Measurements from ENCODE around the gene EP300.

Gene EP300

GRCh38 chr22:41116342-41116741, 23.9 kb downstream of the EP300 start:
- H3K9ac ChIP-seq = no peak overlapping the region
- H3K4me3 ChIP-seq (IDR thresholded peaks at IDR 0.05; ENCODE audit: insufficient read depth, low read depth, low read length) = no peak overlapping the region
- no peak overlapping the region for H3K27ac ChIP-seq
- H2AFZ ChIP-seq (ENCODE audit: low read depth) = no peak overlapping the region
- TF ChIP-seq, protein P1, sequence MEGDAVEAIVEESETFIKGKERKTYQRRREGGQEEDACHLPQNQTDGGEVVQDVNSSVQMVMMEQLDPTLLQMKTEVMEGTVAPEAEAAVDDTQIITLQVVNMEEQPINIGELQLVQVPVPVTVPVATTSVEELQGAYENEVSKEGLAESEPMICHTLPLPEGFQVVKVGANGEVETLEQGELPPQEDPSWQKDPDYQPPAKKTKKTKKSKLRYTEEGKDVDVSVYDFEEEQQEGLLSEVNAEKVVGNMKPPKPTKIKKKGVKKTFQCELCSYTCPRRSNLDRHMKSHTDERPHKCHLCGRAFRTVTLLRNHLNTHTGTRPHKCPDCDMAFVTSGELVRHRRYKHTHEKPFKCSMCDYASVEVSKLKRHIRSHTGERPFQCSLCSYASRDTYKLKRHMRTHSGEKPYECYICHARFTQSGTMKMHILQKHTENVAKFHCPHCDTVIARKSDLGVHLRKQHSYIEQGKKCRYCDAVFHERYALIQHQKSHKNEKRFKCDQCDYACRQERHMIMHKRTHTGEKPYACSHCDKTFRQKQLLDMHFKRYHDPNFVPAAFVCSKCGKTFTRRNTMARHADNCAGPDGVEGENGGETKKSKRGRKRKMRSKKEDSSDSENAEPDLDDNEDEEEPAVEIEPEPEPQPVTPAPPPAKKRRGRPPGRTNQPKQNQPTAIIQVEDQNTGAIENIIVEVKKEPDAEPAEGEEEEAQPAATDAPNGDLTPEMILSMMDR (conservative IDR thresholded peaks at IDR 0.05; ENCODE audit: low read depth, low read length) = no peak
- H4K20me1 ChIP-seq (ENCODE audit: insufficient read depth) = peaks cover 10% of the 10 kb centered on the region
- H3K79me2 ChIP-seq (ENCODE audit: insufficient read depth, low read depth) = peaks cover 75% of the 10 kb centered on the region
- no peak overlapping the region for H3K4me2 ChIP-seq
- H3K36me3 ChIP-seq (ENCODE audit: insufficient read depth) = 0 out of 2 replicates have a peak, but pooled peaks cover 12% of the 10 kb centered on the region
- no peaks in the 10 kb centered on the region for H3K27me3 ChIP-seq (ENCODE audit: insufficient read depth, low read depth)
- H3K4me1 ChIP-seq (ENCODE audit: low read depth, poor library complexity, severe bottlenecking) = no peaks in the 10 kb centered on the region

GRCh38 chr22:41117127-41117965, 25.0 kb downstream of the EP300 start:
- Histone ChIP-seq H3K79me2 (ENCODE audit: insufficient read depth, low read depth) (peaks cover 75% of the 10 kb centered on the region), H3K27me3 (ENCODE audit: insufficient read depth, low read depth) (no peaks in the 10 kb centered on the region), H3K4me1 (ENCODE audit: low read depth, poor library complexity, severe bottlenecking) (no peaks in the 10 kb centered on the region), H3K27ac (no peak overlapping the region), H4K20me1 (ENCODE audit: insufficient read depth) (peaks cover 10% of the 10 kb centered on the region), H3K4me2 (no peak overlapping the region), H3K4me3 (IDR thresholded peaks at IDR 0.05; ENCODE audit: insufficient read depth, low read depth, low read length) (no peak overlapping the region), H2AFZ (ENCODE audit: low read depth) (no peak overlapping the region), H3K36me3 (ENCODE audit: insufficient read depth) (0 out of 2 replicates have a peak, but pooled peaks cover 12% of the 10 kb centered on the region), H3K9ac (no peak overlapping the region)
- TF ChIP-seq, protein P1 (conservative IDR thresholded peaks at IDR 0.05; ENCODE audit: low read depth, low read length) = no peak

DNA sequence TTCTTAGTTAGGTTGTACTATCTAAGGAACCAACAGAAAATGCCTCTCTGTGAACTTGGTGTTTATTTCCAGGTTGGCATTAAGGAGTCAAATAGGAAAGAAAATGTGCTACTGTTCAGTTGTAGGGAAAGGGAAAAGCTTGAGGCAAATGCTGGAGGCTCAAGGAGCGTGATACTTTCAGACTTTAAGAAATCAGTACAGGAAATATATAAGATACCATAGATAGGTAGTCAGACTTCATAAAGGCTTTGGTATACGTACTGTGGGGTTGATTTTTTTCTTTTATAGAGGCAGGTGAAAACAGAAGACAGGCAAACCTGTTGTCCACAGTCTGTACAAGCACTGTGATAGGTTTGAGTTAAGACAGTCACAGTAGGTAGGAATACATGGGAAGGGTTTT, 30.8 kb downstream of the EP300 start:
- Histone ChIP-seq H3K27ac (no peak overlapping the region), H4K20me1 (ENCODE audit: insufficient read depth) (no peaks in the 10 kb centered on the region), H3K36me3 (ENCODE audit: insufficient read depth) (0 out of 2 replicates have a peak, but pooled peaks cover 5% of the 10 kb centered on the region), H3K9ac (no peak overlapping the region), H3K4me3 (IDR thresholded peaks at IDR 0.05; ENCODE audit: insufficient read depth, low read depth, low read length) (no peak overlapping the region), H3K79me2 (ENCODE audit: insufficient read depth, low read depth) (peaks cover 51% of the 10 kb centered on the region; the same call in 1 of the 2 replicates), H3K4me2 (no peak overlapping the region), H2AFZ (ENCODE audit: low read depth) (no peak overlapping the region), H3K27me3 (ENCODE audit: insufficient read depth, low read depth) (no peaks in the 10 kb centered on the region), H3K4me1 (ENCODE audit: low read depth, poor library complexity, severe bottlenecking) (no peaks in the 10 kb centered on the region)
- TF ChIP-seq, protein P1 (conservative IDR thresholded peaks at IDR 0.05; ENCODE audit: low read depth, low read length) = no peak

GRCh38 chr22:41124086-41124485, 31.7 kb downstream of the EP300 start:
- no peak overlapping the region for H3K9ac ChIP-seq
- H3K27ac ChIP-seq = no peak overlapping the region
- H2AFZ ChIP-seq (ENCODE audit: low read depth) = no peak overlapping the region
- H3K4me1 ChIP-seq (ENCODE audit: low read depth, poor library complexity, severe bottlenecking) = no peaks in the 10 kb centered on the region
- no peaks in the 10 kb centered on the region for H3K27me3 ChIP-seq (ENCODE audit: insufficient read depth, low read depth)
- H3K36me3 ChIP-seq (ENCODE audit: insufficient read depth) = no peaks in the 10 kb centered on the region
- TF ChIP-seq, protein P1 (conservative IDR thresholded peaks at IDR 0.05; ENCODE audit: low read depth, low read length) = no peak
- H3K79me2 ChIP-seq (ENCODE audit: insufficient read depth, low read depth) = peaks cover 51% of the 10 kb centered on the region; the same call in 1 of the 2 replicates
- no peak overlapping the region for H3K4me3 ChIP-seq (IDR thresholded peaks at IDR 0.05; ENCODE audit: insufficient read depth, low read depth, low read length)
- no peaks in the 10 kb centered on the region for H4K20me1 ChIP-seq (ENCODE audit: insufficient read depth)
- H3K4me2 ChIP-seq = no peak overlapping the region
